K562 (cell line): Measurements from ENCODE around the gene HIVEP1. TPM values are rescaled to one million over a fixed set of nuclear protein-coding genes. Genes with fewer than 3 reads are reported as not detected.

Source experiments
- ATAC-seq: fragments of 200-7000 bp; cut with Tn5 transposase; 3 replicates; pipeline ENCODE4 v1.9.1; 2020; ENCODE audit warnings: moderate library complexity
- BruUV-seq: library from RNA; stranded (reverse); fragments of 400-500 nt; replicated peaks from 2 replicates; lab custom pipeline; 2021; lab: Mats Ljungman, UMichigan
- CTCF ChIA-PET: fragments of 300-600 bp; formaldehyde crosslinking; extraction: SDS; loops from one replicate; lab custom pipeline; 2021; ENCODE audit warnings: low intra/inter-chr PET ratio; lab: Yijun Ruan, JAX
- POLR2A ChIA-PET: fragments of 300-600, 350-650 bp; sonication (Branson Sonifier 250); formaldehyde crosslinking; extraction: SDS; loops from one replicate; lab custom pipeline; 2021; ENCODE audit warnings: antibody characterized with exemption, inconsistent platforms; lab: Yijun Ruan, JAX
- DNase-seq, 4 experiments: peaks; one replicate each; pipeline versions ENCODE4 v3.0.0 to v3.0.0-alpha.2; 2011 to 2018; ENCODE audit warnings: low spot score in 3 of 4, mixed read lengths in 3 of 4; ENCODE audit errors: extremely low read depth in 1 of 4
- FAIRE-seq: peaks from 2 replicates; lab custom pipeline; 2011; peaks lifted over from hg19 to GRCh38; lab: Jason Lieb, UNC
- H2AFZ ChIP-seq: 2 replicates; pipeline ENCODE4 v1.6.0; 2011; ENCODE audit warnings: low read depth, low read length, control low read depth, inconsistent platforms
- H3K27ac ChIP-seq: fragments of 200-600 bp; 3 replicates; pipeline ENCODE4 v1.8.0; 2011; ENCODE audit warnings: low read depth, mild to moderate bottlenecking, control low read depth, inconsistent platforms, low read length, moderate library complexity, mixed read lengths; ENCODE audit errors: extremely low read depth
- H3K27me3 ChIP-seq, 2 experiments: fragments of 300-600 bp in 1 of 2; 2 replicates in 1 of 2; 3 replicates in 1 of 2; pipeline versions ENCODE4 v1.6.0 to v1.8.0; 2011; ENCODE audit warnings: inconsistent platforms in 2 of 2, low read length in 2 of 2, mild to moderate bottlenecking in 1 of 2, mixed read lengths in 1 of 2, moderate library complexity in 1 of 2; ENCODE audit not compliant: control insufficient read depth in 2 of 2, insufficient read depth in 2 of 2
- H3K36me3 ChIP-seq: fragments of 300-600 bp; 3 replicates; pipeline ENCODE4 v1.8.0; 2011; ENCODE audit warnings: mild to moderate bottlenecking, low read length, inconsistent platforms; ENCODE audit not compliant: control insufficient read depth, insufficient read depth
- H3K4me1 ChIP-seq, 2 experiments: fragments of 200-600 bp in 1 of 2; replicated peaks in 1 of 2; 2 replicates in 1 of 2; 3 replicates in 1 of 2; pipeline versions ENCODE4 v1.5.1 to v1.8.0; 2011; ENCODE audit warnings: inconsistent platforms in 2 of 2, low read length in 2 of 2, mild to moderate bottlenecking in 1 of 2, mixed read lengths in 1 of 2, moderate library complexity in 1 of 2; ENCODE audit not compliant: control insufficient read depth in 2 of 2, insufficient read depth in 2 of 2
- H3K4me2 ChIP-seq: 2 replicates; pipeline ENCODE4 v1.6.1; 2011; ENCODE audit warnings: low read length, control low read depth, inconsistent platforms, mixed read lengths; ENCODE audit not compliant: insufficient read depth
- H3K4me3 ChIP-seq: fragments of 200-600 bp; sonication (generic), shearing (Covaris generic); 2 replicates; pipeline ENCODE4 v1.5.1; 2016; ENCODE audit warnings: control low read depth, inconsistent platforms
- H3K79me2 ChIP-seq: fragments of 200-600 bp; 3 replicates; pipeline ENCODE4 v1.8.0; 2011; ENCODE audit warnings: low read length, inconsistent platforms; ENCODE audit not compliant: control insufficient read depth, insufficient read depth
- H3K9ac ChIP-seq, 2 experiments: 2 replicates each; pipeline versions ENCODE4 v1.6.0 to v1.6.1; 2011; ENCODE audit warnings: low read depth in 2 of 2, low read length in 2 of 2, control low read depth in 1 of 2, inconsistent platforms in 1 of 2, mild to moderate bottlenecking in 1 of 2, mixed read lengths in 1 of 2; ENCODE audit not compliant: insufficient read depth in 1 of 2
- H3K9me1 ChIP-seq: one replicate; pipeline ENCODE4 v1.6.0; 2011; ENCODE audit warnings: inconsistent platforms, mild to moderate bottlenecking, low read length, moderate library complexity; ENCODE audit not compliant: control insufficient read depth, insufficient read depth
- H3K9me3 ChIP-seq: replicated peaks from 2 replicates; pipeline ENCODE4 v1.5.1; 2011; ENCODE audit warnings: low read depth, low read length, inconsistent platforms; ENCODE audit not compliant: control insufficient read depth, insufficient read depth
- H4K20me1 ChIP-seq: replicated peaks from 2 replicates; pipeline ENCODE4 v1.6.1; 2011; ENCODE audit warnings: low read length, inconsistent platforms, mixed read lengths; ENCODE audit not compliant: control insufficient read depth, insufficient read depth
- CBFA2T3 ChIP-seq: fragments of 450-650 bp; IDR thresholded peaks from 2 replicates; pipeline ENCODE4 v1.6.1; 2017
- CEBPB ChIP-seq: fragments of 450-650 bp; IDR thresholded peaks from 2 replicates; pipeline ENCODE4 v1.6.1; 2016; ENCODE audit warnings: missing genetic modification characterization, missing compliant biosample characterization
- DMBX1 ChIP-seq: fragments of 250-450 bp; sonication (Bioruptor Pico); IDR thresholded peaks from 2 replicates; pipeline ENCODE4 v1.8.0; 2022; ENCODE audit warnings: inconsistent platforms, mild to moderate bottlenecking, moderate library complexity, borderline replicate concordance
- E2F5 ChIP-seq: sonication (generic); formaldehyde crosslinking; IDR thresholded peaks from 2 replicates; pipeline ENCODE4 v1.8.0; 2022; ENCODE audit warnings: mild to moderate bottlenecking, missing genetic modification reagents
- EGR1 ChIP-seq: fragments of 450-650 bp; conservative IDR thresholded peaks from 2 replicates; pipeline ENCODE4 v1.6.1; 2017; ENCODE audit warnings: mild to moderate bottlenecking
- ELF2 ChIP-seq: fragments of 250-450 bp; sonication (Bioruptor Pico); IDR thresholded peaks from 2 replicates; pipeline ENCODE4 v1.5.0; 2021; ENCODE audit warnings: mild to moderate bottlenecking
- HCFC1 ChIP-seq: IDR thresholded peaks from 2 replicates; pipeline ENCODE4 v1.6.1; 2012; ENCODE audit warnings: low read depth, low read length, improper control_type of control experiment
- HMGN3 ChIP-seq: IDR thresholded peaks from 2 replicates; pipeline ENCODE4 v1.6.1; 2011; ENCODE audit warnings: borderline replicate concordance, low read depth, mild to moderate bottlenecking, mixed read lengths, low read length; ENCODE audit not compliant: insufficient read length; ENCODE audit errors: extremely low read depth
- IRF9 ChIP-seq: fragments of 450-650 bp; IDR thresholded peaks from 2 replicates; pipeline ENCODE4 v1.6.1; 2016; ENCODE audit warnings: missing biosample characterization, missing genetic modification characterization
- POLR2B ChIP-seq: fragments of 450-650 bp; IDR thresholded peaks from 2 replicates; pipeline ENCODE4 v1.6.1; 2018; ENCODE audit warnings: low read depth; ENCODE audit not compliant: partially characterized antibody
- UBTF ChIP-seq, 2 experiments: IDR thresholded peaks; 2 replicates each; pipeline ENCODE4 v1.6.1; 2012; ENCODE audit warnings: improper control_type of control experiment in 2 of 2, low read depth in 2 of 2, low read length in 2 of 2, borderline replicate concordance in 1 of 2
- ZBTB12 ChIP-seq: fragments of 250-450 bp; sonication (Bioruptor Pico); IDR thresholded peaks from 2 replicates; pipeline ENCODE4 v1.4.0; 2020
- ZNF175 ChIP-seq: fragments of 200-800 bp; sonication (Bioruptor generic); IDR thresholded peaks from 2 replicates; pipeline ENCODE4 v1.6.1; 2016; ENCODE audit warnings: low read depth, mild to moderate bottlenecking, missing genetic modification characterization, missing compliant biosample characterization
- ZNF280A ChIP-seq: fragments of 450-650 bp; IDR thresholded peaks from 2 replicates; pipeline ENCODE4 v1.6.1; 2018; ENCODE audit warnings: mild to moderate bottlenecking, low read depth; ENCODE audit not compliant: partially characterized antibody
- ZNF3 ChIP-seq: fragments of 250-450 bp; sonication (Bioruptor Pico); IDR thresholded peaks from 2 replicates; pipeline ENCODE4 v1.5.0; 2021; ENCODE audit warnings: mild to moderate bottlenecking, moderate library complexity
- ZNF511 ChIP-seq: sonication (generic); formaldehyde crosslinking; IDR thresholded peaks from 2 replicates; pipeline ENCODE4 v1.8.0; 2022; ENCODE audit warnings: mild to moderate bottlenecking, missing genetic modification reagents
- WGBS: fragments of 100-300 bp; shearing (Covaris generic); methylation state at CpG from one replicate; pipeline ENCODE4 v1.1.6; 2016; ENCODE audit warnings: low coverage, mixed read lengths; ENCODE audit not compliant: insufficient coverage; ENCODE audit errors: missing lambda C conversion rate; 5-methylcytosine and 5-hydroxymethylcytosine counted together
- in situ Hi-C: fragments of 300-500 bp; cut with MboI; formaldehyde crosslinking; loops from 4 replicates; pipeline ENCODE4 v1.15.0; 2018; ENCODE audit warnings: inconsistent platforms, mixed read lengths
- intact Hi-C: fragments of 100-400 bp; cut with micrococcal nuclease; formaldehyde crosslinking; loops from 2 replicates; pipeline ENCODE4 v1.14.2; 2022
- polyA plus RNA-seq, 8 experiments: library from polyadenylated mRNA; depleted of rRNA in 4 of 8; stranded (reverse) in 5 of 8; unstranded in 3 of 8; fragments of >200 nt; fragmentation: Nextera tagmentation in 2 of 8; fragmentation: Illumina TruSeq in 1 of 8; extraction: Ambion mirVana in 2 of 8; extraction: Trizol in 1 of 8; gene quantifications; 2 replicates each; pipeline versions ENCODE4 v1.2.1 to v1.2.3, GENCODE V29; 2011 to 2014; ENCODE audit warnings: inconsistent platforms in 1 of 8, missing spikeins in 1 of 8
- total RNA-seq, 7 experiments: library from RNA; depleted of rRNA in 6 of 7; stranded (reverse); fragments of >200 nt in 6 of 7; fragmentation: Illumina TruSeq in 2 of 7; extraction: Trizol in 2 of 7; gene quantifications; 2 replicates each; pipeline versions ENCODE4 v1.2.1 to v1.2.3, GENCODE V29; 2011 to 2021; ENCODE audit warnings: low replicate concordance in 1 of 7

Gene HIVEP1
- total and polyA plus RNA-seq, 9 of the 15 experiments (the other 6 are each of a cell fraction or from before 2014, with no cell fraction given), result 6.0 to 33.3 (median 21.7) TPM

- Histone ChIP-seq H3K36me3 (peaks cover under 1% of the 10 kb centered on the region; the same call in 1 of the 3 replicates), H3K27me3 (peaks cover 11 to 13% of the 10 kb centered on the region in 2 experiments; a peak in 4 of 5 replicates), H3K9me1 (no peaks in the 10 kb centered on the region), H3K79me2 (no peaks in the 10 kb centered on the region), H3K4me3 (no peak overlapping the region), H3K9me3 (no peaks in the 10 kb centered on the region), H3K4me1 (no peaks in the 10 kb centered on the region), H3K27ac (no peak overlapping the region), H3K9ac (no peak overlapping the region), H3K4me2 (no peak overlapping the region), H2AFZ (no peak overlapping the region), H4K20me1 (no peaks in the 10 kb centered on the region)
- CTCF ChIA-PET, result no interaction called here
- in situ Hi-C loops (no loop called here), intact Hi-C loops (no loop called here)
- POLR2A ChIA-PET, result no interaction called here
- no peak for ATAC-seq
- no peak for FAIRE-seq
- 0% methylated on average over 1 of the region's 1 CpG for WGBS
- no TSS peak for BruUV-seq
- DNase-seq, result no peak
- TF ChIP-seq DMBX1 (CRISPR knock-in tag) (no peak), ZNF175 (no peak), EGR1 (no peak), ZNF280A (no peak), IRF9 (tag) (no peak), ZNF3 (CRISPR knock-in tag) (no peak), CEBPB (tag) (no peak), UBTF (IDR thresholded peaks at IDR 0.05; ENCODE audit: borderline replicate concordance in 1 of 2, low read depth in 2 of 2, low read length in 2 of 2) (no peak), ELF2 (CRISPR knock-in tag) (no peak), HMGN3 (no peak), ZBTB12 (CRISPR knock-in tag) (no peak), ZNF511 (CRISPR knock-in tag) (no peak), E2F5 (CRISPR knock-in tag) (no peak), CBFA2T3 (no peak), HCFC1 (no peak), POLR2B (no peak)
Measured at GRCh38 chr6:12169377-12169776, 157.3 kb downstream of the HIVEP1 start.
